22Rv1 (cell line): ENCODE results near the gene GRK3.

Experiments
- ZFX ChIP-seq: fragments of 450-650 bp; IDR thresholded peaks from 2 replicates; pipeline ENCODE4 v1.6.1; 2017; ENCODE audit warnings: antibody characterized with exemption, borderline replicate concordance
- TF ChIP-seq, protein P1 (sequence below): fragments of 450-650 bp; IDR thresholded peaks from 2 replicates; pipeline ENCODE4 v1.5.1; 2017; ENCODE audit warnings: mild to moderate bottlenecking

DNA sequence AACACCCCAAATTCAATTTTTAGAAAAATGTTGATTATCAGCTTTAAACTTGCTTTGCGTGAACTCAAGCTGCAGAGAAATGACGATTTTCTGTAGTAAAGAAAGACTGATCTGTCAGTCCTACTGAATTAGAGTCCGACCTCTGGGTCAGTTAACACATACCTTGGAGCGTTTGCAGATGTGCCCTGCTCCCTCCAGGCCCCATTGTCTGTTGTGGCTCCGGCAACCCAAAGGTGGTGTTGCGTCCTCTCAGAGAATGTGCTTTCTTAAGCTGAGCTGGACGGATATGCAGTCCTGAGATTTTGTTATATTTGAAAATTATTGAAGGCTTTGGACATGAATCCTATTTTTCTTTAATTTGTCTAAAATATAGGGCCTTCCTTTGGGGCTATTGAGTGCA lies 146.0 kb downstream of the GRK3 start:
- TF ChIP-seq, protein P1, sequence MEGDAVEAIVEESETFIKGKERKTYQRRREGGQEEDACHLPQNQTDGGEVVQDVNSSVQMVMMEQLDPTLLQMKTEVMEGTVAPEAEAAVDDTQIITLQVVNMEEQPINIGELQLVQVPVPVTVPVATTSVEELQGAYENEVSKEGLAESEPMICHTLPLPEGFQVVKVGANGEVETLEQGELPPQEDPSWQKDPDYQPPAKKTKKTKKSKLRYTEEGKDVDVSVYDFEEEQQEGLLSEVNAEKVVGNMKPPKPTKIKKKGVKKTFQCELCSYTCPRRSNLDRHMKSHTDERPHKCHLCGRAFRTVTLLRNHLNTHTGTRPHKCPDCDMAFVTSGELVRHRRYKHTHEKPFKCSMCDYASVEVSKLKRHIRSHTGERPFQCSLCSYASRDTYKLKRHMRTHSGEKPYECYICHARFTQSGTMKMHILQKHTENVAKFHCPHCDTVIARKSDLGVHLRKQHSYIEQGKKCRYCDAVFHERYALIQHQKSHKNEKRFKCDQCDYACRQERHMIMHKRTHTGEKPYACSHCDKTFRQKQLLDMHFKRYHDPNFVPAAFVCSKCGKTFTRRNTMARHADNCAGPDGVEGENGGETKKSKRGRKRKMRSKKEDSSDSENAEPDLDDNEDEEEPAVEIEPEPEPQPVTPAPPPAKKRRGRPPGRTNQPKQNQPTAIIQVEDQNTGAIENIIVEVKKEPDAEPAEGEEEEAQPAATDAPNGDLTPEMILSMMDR = no peak
- no peak for TF ChIP-seq ZFX
